Activated B cell treated with CpG ODN at 0.5 μM for 24 hours (primary cell): Measurements from ENCODE around the gene WDR5. TPM values are rescaled to one million over a fixed set of nuclear protein-coding genes. Genes with fewer than 3 reads are reported as not detected.
A peak's percentile ranks its signal among the peaks of the same experiment; 100 is the strongest.

ENCODE experiments used
- ATAC-seq: fragments of 200-7000 bp; cut with Tn5 transposase; one replicate; pipeline ENCODE4 v1.10.0; 2021; ENCODE audit warnings: low read depth, mild to moderate bottlenecking, moderate library complexity
- CTCF ChIA-PET: fragments of 350-600 bp; sonication (Branson Sonifier 250); formaldehyde crosslinking; loops from one replicate; lab custom pipeline; 2021; ENCODE audit warnings: antibody characterized with exemption; lab: Charles Lee
- POLR2A ChIA-PET: fragments of 350-600 bp; sonication (Branson Sonifier 250); formaldehyde crosslinking; loops from one replicate; lab custom pipeline; 2021; ENCODE audit warnings: antibody characterized with exemption; lab: Charles Lee
- DNase-seq: peaks from one replicate; pipeline ENCODE4 v3.0.0; 2022
- H3K27ac Mint-ChIP-seq: one replicate; pipeline ENCODE4 v1.8.0; 2020; ENCODE audit warnings: mixed read lengths
- H3K27me3 Mint-ChIP-seq: one replicate; pipeline ENCODE4 v1.8.0; 2021; ENCODE audit warnings: mixed read lengths
- H3K36me3 Mint-ChIP-seq: one replicate; pipeline ENCODE4 v1.8.0; 2021; ENCODE audit warnings: low read depth, mixed read lengths
- H3K4me1 Mint-ChIP-seq: one replicate; pipeline ENCODE4 v1.8.0; 2021; ENCODE audit warnings: mixed read lengths
- H3K4me3 Mint-ChIP-seq: one replicate; pipeline ENCODE4 v1.8.0; 2020; ENCODE audit warnings: mild to moderate bottlenecking, mixed read lengths
- H3K9me3 Mint-ChIP-seq: one replicate; pipeline ENCODE4 v1.8.0; 2020; ENCODE audit warnings: mixed read lengths
- intact Hi-C: fragments of 100-400 bp; cut with micrococcal nuclease; formaldehyde crosslinking; loops from one replicate; pipeline ENCODE4 v1.15.1; 2024
- total RNA-seq: library from RNA; stranded (reverse); gene quantifications from 2 replicates; pipeline ENCODE4 v1.2.3, GENCODE V29; 2022
- TF ChIP-seq, protein P1 (sequence below): fragments of 200-600 bp; IDR thresholded peaks from one replicate; pipeline ENCODE4 v1.8.0; 2022; ENCODE audit warnings: antibody characterized with exemption, mild to moderate bottlenecking

The WDR5 gene
- total RNA-seq, 1 donor from 2014 or later = 22.4 TPM

DNA sequence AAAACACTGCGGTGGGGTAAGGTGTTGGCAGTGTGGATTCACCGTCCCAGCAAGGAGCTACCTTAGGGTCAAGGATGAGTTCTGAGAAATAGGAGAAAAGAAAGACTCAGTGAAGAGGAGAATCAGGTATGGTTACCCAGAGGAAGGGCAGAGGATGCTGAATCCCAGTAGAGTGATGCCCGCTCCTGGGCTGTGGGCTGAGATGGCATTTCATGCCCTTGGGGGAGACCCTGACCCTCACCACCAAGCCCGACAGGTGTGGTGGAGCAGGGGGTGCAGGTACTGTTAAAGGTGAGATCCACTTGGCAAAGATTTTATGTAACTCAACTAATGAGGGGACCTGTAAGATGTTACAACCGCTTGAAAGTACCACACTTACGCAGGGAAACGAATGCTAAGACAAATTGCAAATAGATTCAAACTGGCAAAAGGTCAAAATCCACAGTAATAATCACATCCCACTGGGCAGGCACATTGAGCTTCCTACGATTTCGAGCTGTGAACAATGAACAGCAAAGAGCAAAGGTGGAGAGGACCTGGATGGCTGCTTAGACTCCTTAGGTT is 26.4 kb downstream of the WDR5 start:
- H3K27me3 Mint-ChIP-seq = no peaks in the 10 kb centered on the region
- no peak for ATAC-seq
- CTCF ChIA-PET = interaction anchor here (1.8 kb wide), 1 partner anchor 27 kb away, joined by 8 read pairs; the partner anchor contains the start of gene WDR5
- no peak for DNase-seq
- H3K4me1 Mint-ChIP-seq = peaks cover 9% of the 10 kb centered on the region
- TF ChIP-seq, protein P1, sequence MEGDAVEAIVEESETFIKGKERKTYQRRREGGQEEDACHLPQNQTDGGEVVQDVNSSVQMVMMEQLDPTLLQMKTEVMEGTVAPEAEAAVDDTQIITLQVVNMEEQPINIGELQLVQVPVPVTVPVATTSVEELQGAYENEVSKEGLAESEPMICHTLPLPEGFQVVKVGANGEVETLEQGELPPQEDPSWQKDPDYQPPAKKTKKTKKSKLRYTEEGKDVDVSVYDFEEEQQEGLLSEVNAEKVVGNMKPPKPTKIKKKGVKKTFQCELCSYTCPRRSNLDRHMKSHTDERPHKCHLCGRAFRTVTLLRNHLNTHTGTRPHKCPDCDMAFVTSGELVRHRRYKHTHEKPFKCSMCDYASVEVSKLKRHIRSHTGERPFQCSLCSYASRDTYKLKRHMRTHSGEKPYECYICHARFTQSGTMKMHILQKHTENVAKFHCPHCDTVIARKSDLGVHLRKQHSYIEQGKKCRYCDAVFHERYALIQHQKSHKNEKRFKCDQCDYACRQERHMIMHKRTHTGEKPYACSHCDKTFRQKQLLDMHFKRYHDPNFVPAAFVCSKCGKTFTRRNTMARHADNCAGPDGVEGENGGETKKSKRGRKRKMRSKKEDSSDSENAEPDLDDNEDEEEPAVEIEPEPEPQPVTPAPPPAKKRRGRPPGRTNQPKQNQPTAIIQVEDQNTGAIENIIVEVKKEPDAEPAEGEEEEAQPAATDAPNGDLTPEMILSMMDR = no peak
- H3K4me3 Mint-ChIP-seq = peak overlapping the region; percentile 57
- intact Hi-C loops = loop anchor here (2.0 to 10.0 kb wide), 3 partner anchors 379 to 1130 kb away; partner anchors contain the start of gene GTF3C5
- POLR2A ChIA-PET = interaction anchor here (0.9 to 3.4 kb wide), 2 partner anchors 26 to 34 kb away, joined by 3 to 21 read pairs; partner anchors contain the start of gene WDR5
- no peaks in the 10 kb centered on the region for H3K9me3 Mint-ChIP-seq
- H3K27ac Mint-ChIP-seq = peak overlapping the region; percentile 30
- H3K36me3 Mint-ChIP-seq = peaks cover 26% of the 10 kb centered on the region

DNA sequence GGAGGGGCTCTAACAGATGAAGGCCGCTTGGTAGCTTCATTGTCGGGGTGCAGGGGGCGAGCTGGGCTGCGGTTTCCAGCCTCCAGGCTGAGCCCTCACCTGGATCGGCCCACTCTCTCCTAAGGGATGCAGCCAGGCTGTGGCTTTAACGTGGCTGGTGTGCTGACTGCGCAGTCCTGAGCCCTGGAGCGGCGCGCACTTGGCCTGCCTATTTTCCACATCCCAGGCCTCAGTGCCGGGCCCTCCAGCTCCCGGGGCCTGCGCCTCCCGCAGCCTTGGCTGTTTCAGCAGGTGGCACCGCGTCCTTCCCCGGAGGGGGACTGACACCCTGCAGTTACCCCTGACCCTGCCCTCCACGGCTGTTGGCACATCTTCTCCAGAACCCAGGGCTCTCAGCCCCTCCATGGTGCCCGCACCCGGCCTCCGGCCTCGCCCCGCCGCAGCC is 27.1 kb downstream of the WDR5 start:
- no peaks in the 10 kb centered on the region for H3K27me3 Mint-ChIP-seq
- TF ChIP-seq, protein P1 = no peak
- H3K4me1 Mint-ChIP-seq = peaks cover 9% of the 10 kb centered on the region
- ChIA-PET CTCF (interaction anchor here (1.8 kb wide), 1 partner anchor 27 kb away, joined by 8 read pairs; the partner anchor contains the start of gene WDR5), POLR2A (interaction anchor here (0.9 to 3.4 kb wide), 3 partner anchors 24 to 34 kb away, joined by 3 to 21 read pairs (median 3); partner anchors contain the start of gene WDR5)
- H3K9me3 Mint-ChIP-seq = no peaks in the 10 kb centered on the region
- intact Hi-C loops = loop anchor here (2.0 to 10.0 kb wide), 3 partner anchors 380 to 1131 kb away; partner anchors contain the start of gene GTF3C5
- H3K4me3 Mint-ChIP-seq = no peak overlapping the region
- H3K36me3 Mint-ChIP-seq = peaks cover 21% of the 10 kb centered on the region
- DNase-seq = no peak
- H3K27ac Mint-ChIP-seq = peak overlapping the region; percentile 30
- no peak for ATAC-seq

DNA sequence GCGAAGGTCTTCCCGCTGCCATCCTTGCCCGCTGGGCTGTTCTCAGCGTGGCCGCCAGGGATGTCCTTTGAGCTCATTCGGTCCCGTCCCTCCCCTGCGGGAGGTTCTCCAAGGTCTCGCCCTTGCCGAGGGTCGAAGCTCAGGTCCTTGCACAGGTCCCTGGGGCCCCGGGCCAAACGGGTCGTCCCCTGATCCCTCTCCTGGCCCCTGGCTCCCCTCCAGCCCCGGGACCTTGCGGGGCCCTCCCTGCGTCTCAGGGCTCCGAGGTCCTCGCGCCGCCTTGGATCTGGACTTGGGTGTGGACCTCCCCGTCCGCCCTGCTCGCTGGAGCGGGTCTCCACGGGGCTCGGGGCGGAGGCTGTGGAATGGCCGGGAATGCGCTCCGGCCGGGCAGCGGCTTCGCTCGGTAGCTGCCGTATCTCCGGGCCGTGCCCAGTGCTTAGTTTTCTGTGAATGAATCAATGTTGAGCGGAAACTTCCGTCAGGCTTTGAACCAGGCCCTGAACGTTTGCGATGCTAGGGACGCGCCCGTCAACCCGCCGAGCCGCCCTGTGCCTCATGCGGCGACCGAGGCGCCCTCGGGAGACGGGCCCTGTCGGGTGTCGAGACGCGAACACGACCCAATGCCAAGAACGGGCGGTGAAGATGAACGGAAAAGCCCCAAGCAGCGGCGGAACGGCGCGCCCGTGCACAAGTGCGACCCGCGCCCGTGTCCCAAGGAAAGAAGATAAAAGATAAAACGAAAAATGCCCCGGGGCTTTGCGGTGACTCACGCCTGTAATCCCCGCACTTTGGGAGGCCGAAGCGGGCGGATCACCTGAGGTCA is 27.7 kb downstream of the WDR5 start:
- H3K27ac Mint-ChIP-seq = no peak overlapping the region
- no peak overlapping the region for H3K4me3 Mint-ChIP-seq
- TF ChIP-seq, protein P1 = no peak
- H3K36me3 Mint-ChIP-seq = peaks cover 15% of the 10 kb centered on the region
- no peaks in the 10 kb centered on the region for H3K27me3 Mint-ChIP-seq
- intact Hi-C loops = loop anchor here (1.0 to 10.0 kb wide), 7 partner anchors 28 to 1131 kb away; partner anchors contain the start of genes BRD3, BRD3OS and GTF3C5
- peaks cover 9% of the 10 kb centered on the region for H3K4me1 Mint-ChIP-seq
- peak; percentile 64 for DNase-seq
- CTCF ChIA-PET = interaction anchor here (1.8 to 2.1 kb wide), 2 partner anchors 28 to 279 kb away, joined by 8 to 9 read pairs; partner anchors contain the start of gene WDR5
- ATAC-seq = peak; percentile 18
- H3K9me3 Mint-ChIP-seq = no peaks in the 10 kb centered on the region
- POLR2A ChIA-PET = interaction anchor here (0.7 to 3.4 kb wide), 15 partner anchors 11 to 784 kb away, joined by 3 to 21 read pairs (median 6); partner anchors contain the start of gene WDR5

DNA sequence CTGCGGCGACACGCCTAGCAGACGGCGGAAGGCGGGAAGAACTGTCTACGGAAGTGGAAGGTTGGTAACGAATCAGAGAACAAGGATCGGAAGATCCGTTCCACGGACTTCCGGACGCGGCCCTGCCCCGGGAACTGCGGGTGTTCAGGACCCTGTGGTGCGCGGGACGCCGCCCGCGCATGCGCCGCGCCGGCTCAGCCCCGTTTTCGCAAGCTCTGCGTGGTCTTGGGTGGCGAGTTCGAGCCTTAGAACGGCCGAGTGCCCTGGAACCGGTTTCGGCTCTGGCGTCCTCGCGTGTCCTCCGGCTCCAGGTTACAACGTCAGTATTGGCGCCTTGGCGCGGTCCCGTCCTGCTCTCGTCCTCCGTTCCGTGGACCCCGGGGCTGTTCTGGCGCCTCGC is 29.0 kb downstream of the WDR5 start:
- Mint-ChIP-seq H3K27ac (no peak overlapping the region), H3K36me3 (peaks cover 13% of the 10 kb centered on the region), H3K9me3 (no peaks in the 10 kb centered on the region), H3K4me1 (peaks cover 9% of the 10 kb centered on the region), H3K4me3 (no peak overlapping the region), H3K27me3 (no peaks in the 10 kb centered on the region)
- CTCF ChIA-PET = interaction anchor here (0.9 to 2.1 kb wide), 3 partner anchors 29 to 285 kb away, joined by 3 to 9 read pairs (median 6); partner anchors contain the start of gene WDR5
- DNase-seq (no peak), ATAC-seq (no peak)
- intact Hi-C loops = loop anchor here (1.0 to 10.0 kb wide), 6 partner anchors 30 to 1133 kb away; partner anchors contain the start of genes BRD3, BRD3OS and GTF3C5
- POLR2A ChIA-PET = interaction anchor here (0.7 to 3.4 kb wide), 14 partner anchors 10 to 1134 kb away, joined by 3 to 21 read pairs (median 6); partner anchors contain the start of genes CACFD1, GTF3C5 and WDR5
- TF ChIP-seq, protein P1 = no peak
